Measurements from ENCODE around the gene LSR. TPM values are rescaled to one million over a fixed set of nuclear protein-coding genes. Genes with fewer than 3 reads are reported as not detected.

LSR gene
- total RNA-seq, 1 experiment from 2014 or later: 152 TPM

DNA sequence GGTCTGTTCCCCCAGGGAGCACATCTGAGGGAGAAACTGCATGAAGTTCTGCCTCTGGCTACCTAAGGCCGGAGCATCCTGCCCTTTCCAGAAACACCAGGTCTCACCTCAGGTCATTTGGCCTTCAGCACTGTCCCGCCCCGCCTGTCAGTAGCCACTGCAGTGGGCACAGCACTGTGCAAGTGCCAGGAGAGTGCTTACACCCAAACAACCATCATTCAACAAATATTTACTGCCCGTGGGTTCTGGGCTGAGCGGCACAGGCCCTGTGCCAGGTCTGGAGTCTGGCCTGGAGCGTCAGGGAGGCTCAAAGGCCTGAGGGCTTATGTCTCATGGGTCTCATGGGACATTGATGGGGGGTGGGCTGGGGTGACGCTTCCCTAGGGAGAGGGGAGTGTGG lies 22.7 kb downstream of the LSR start:
- Mint-ChIP-seq H3K9me3 (no peaks in the 10 kb centered on the region), H3K4me3 (peak overlapping the region in 1 of 2 experiments; percentile 33; a peak in 2 of 5 replicates), H3K36me3 (ENCODE audit: insufficient read depth in 1 of 3, low read depth in 3 of 3) (peaks cover 29 to 63% (median 63%) of the 10 kb centered on the region in 3 experiments), H3K27me3 (ENCODE audit: low read depth) (no peaks in the 10 kb centered on the region), H3K4me1 (peaks cover 2 to 8% of the 10 kb centered on the region in 2 experiments; a peak in 3 of 4 replicates), H3K27ac (peak overlapping the region in 1 of 3 experiments; percentile 41; a peak in 2 of 7 replicates)
- H3K79me2 ChIP-seq (ENCODE audit: insufficient read depth, low read length): no peaks in the 10 kb centered on the region
- no peak overlapping the region for H4K8ac ChIP-seq (replicated peaks; ENCODE audit: insufficient read length, low read depth, low read length)
- H3T11ph ChIP-seq (ENCODE audit: low read length): no peak overlapping the region
- H2BK15ac ChIP-seq (ENCODE audit: low read depth, low read length): no peak overlapping the region
- H3K4me1 ChIP-seq (ENCODE audit: insufficient read depth, low read length): no peaks in the 10 kb centered on the region
- no peaks in the 10 kb centered on the region for H3K79me1 ChIP-seq (ENCODE audit: insufficient read depth, low read depth, low read length, poor library complexity, severe bottlenecking)
- H2BK5ac ChIP-seq (ENCODE audit: insufficient read length, low read length): no peak overlapping the region
- H3K56ac ChIP-seq (ENCODE audit: insufficient read length, low read depth, low read length): no peak overlapping the region
- H3K4me2 ChIP-seq (ENCODE audit: insufficient read depth, insufficient read length, low read length): no peak overlapping the region
- H4K91ac ChIP-seq (ENCODE audit: insufficient read length, low read depth, low read length): no peak overlapping the region
- H3K27ac ChIP-seq (ENCODE audit: insufficient read length, low read depth, low read length): no peak overlapping the region
- no peak for DNase-seq
- no peak overlapping the region for H3K4ac ChIP-seq (ENCODE audit: low read depth, low read length)
- H3K9ac ChIP-seq (ENCODE audit: extremely low read depth, insufficient read length, low read length): no peak overlapping the region
- H4K5ac ChIP-seq (ENCODE audit: insufficient read length, low read depth, low read length): no peak overlapping the region
- no peak overlapping the region for H3K23ac ChIP-seq (ENCODE audit: insufficient read length, low read depth, low read length)
- peaks cover 5% of the 10 kb centered on the region for H3K23me2 ChIP-seq (ENCODE audit: insufficient read length, low read depth, low read length, poor library complexity, severe bottlenecking)
- H2BK120ac ChIP-seq (ENCODE audit: low read depth, low read length, poor library complexity, severe bottlenecking): no peak overlapping the region
- no peaks in the 10 kb centered on the region for H4K20me1 ChIP-seq (ENCODE audit: control insufficient read depth, insufficient read depth, insufficient read length)
- no peaks in the 10 kb centered on the region for H3K27me3 ChIP-seq (ENCODE audit: insufficient read depth, low read length)
- H3K18ac ChIP-seq (ENCODE audit: insufficient read length, low read depth, low read length): no peak overlapping the region
- no CpG with 5 or more reads among the region's 7 CpGs for WGBS (ENCODE audit: extremely low coverage, insufficient read length, low lambda C conversion rate)
- H2BK20ac ChIP-seq (ENCODE audit: low read depth, low read length, poor library complexity, severe bottlenecking): no peak overlapping the region
- TF ChIP-seq, protein P1, sequence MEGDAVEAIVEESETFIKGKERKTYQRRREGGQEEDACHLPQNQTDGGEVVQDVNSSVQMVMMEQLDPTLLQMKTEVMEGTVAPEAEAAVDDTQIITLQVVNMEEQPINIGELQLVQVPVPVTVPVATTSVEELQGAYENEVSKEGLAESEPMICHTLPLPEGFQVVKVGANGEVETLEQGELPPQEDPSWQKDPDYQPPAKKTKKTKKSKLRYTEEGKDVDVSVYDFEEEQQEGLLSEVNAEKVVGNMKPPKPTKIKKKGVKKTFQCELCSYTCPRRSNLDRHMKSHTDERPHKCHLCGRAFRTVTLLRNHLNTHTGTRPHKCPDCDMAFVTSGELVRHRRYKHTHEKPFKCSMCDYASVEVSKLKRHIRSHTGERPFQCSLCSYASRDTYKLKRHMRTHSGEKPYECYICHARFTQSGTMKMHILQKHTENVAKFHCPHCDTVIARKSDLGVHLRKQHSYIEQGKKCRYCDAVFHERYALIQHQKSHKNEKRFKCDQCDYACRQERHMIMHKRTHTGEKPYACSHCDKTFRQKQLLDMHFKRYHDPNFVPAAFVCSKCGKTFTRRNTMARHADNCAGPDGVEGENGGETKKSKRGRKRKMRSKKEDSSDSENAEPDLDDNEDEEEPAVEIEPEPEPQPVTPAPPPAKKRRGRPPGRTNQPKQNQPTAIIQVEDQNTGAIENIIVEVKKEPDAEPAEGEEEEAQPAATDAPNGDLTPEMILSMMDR (conservative IDR thresholded peaks at IDR 0.05): no peak
- no peak overlapping the region for H2AK5ac ChIP-seq (ENCODE audit: insufficient read length, low read length)
- no peaks in the 10 kb centered on the region for H3K9me3 ChIP-seq (ENCODE audit: control insufficient read depth, low read depth, low read length)
- no peak overlapping the region for H3K14ac ChIP-seq (ENCODE audit: insufficient read depth, low read length)
- H2BK12ac ChIP-seq (ENCODE audit: insufficient read length, low read depth, low read length): no peak overlapping the region
- no peak overlapping the region for H2AFZ ChIP-seq (ENCODE audit: low read length)
